ENCODE measurements around the gene DALRD3. TPM values are rescaled to one million over a fixed set of nuclear protein-coding genes. Genes with fewer than 3 reads are reported as not detected.

The DALRD3 gene
- total and polyA plus RNA-seq, 2 donors from 2014 or later: 41.6 to 46.8 TPM

DNA sequence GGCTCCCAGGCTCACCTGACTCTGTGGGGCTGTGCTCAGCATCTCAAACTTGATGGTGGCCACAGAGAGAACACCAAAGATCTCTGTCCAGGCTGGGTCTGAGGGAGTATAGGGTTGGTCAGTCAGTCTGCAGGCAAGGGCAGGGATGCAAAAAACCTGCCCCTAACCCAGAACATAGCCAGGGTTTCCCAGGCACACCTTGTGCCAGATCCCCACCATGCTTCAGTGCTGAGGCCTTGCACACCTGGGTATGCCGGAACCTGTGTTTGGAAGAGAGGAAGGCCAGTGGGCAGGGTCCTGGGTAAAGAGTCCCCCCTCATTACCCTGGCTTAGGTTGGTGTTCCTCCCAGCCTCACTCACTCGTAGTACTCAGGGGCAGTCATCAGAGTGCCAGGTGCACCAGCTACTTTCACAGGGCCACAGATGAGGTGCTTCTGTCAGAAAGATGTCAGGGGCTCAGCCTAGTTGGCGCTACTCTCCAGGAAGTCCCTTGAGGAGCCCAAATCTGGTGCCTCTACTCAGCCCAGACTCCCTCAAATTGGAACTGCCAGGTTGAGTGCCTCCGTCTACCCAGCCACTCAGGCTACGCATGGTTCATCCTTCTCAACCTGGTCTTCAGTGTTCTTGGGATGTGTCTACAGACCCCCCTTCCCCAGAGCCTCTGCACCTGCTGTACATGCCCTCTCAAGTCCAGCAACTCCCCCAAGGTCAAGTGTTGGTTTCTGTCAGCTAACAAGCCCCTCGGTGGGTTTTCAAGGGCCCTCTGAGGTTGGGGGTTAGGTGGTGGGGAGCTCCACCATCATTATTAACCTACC, 1.8 kb downstream of the DALRD3 start:
- TF ChIP-seq, protein P1, sequence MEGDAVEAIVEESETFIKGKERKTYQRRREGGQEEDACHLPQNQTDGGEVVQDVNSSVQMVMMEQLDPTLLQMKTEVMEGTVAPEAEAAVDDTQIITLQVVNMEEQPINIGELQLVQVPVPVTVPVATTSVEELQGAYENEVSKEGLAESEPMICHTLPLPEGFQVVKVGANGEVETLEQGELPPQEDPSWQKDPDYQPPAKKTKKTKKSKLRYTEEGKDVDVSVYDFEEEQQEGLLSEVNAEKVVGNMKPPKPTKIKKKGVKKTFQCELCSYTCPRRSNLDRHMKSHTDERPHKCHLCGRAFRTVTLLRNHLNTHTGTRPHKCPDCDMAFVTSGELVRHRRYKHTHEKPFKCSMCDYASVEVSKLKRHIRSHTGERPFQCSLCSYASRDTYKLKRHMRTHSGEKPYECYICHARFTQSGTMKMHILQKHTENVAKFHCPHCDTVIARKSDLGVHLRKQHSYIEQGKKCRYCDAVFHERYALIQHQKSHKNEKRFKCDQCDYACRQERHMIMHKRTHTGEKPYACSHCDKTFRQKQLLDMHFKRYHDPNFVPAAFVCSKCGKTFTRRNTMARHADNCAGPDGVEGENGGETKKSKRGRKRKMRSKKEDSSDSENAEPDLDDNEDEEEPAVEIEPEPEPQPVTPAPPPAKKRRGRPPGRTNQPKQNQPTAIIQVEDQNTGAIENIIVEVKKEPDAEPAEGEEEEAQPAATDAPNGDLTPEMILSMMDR (IDR thresholded peaks at IDR 0.05; ENCODE audit: borderline replicate concordance, extremely low read depth, insufficient read depth): no peak
- H3K4me1 ChIP-seq (ENCODE audit: control insufficient read depth in 2 of 3, insufficient read depth in 2 of 3, low read depth in 1 of 3, low read length in 3 of 3): peaks cover 0 to 19% (median 7%) of the 10 kb centered on the region in 3 donors
- H3K27me3 ChIP-seq (ENCODE audit: control insufficient read depth, insufficient read depth, low read length): no peaks in the 10 kb centered on the region
- DNase-seq (peak in 1 of 5 donors; percentile 48), FAIRE-seq (no peak)
- peak overlapping the region in 1 of 3 donors; percentile 81 for H3K4me3 ChIP-seq (ENCODE audit: low read length in 3 of 3)
- intact Hi-C loops (cut with DNase I): no loop called here
- H3K27ac ChIP-seq (ENCODE audit: low read depth in 2 of 2, low read length in 2 of 2): no peak overlapping the region
- H3K36me3 ChIP-seq (ENCODE audit: control insufficient read depth in 2 of 3, insufficient read depth in 3 of 3, low read length in 3 of 3): peaks cover 0 to 31% (median 20%) of the 10 kb centered on the region in 3 donors
- H3K9me3 ChIP-seq (ENCODE audit: control insufficient read depth in 2 of 3, insufficient read depth in 1 of 3, low read length in 3 of 3): no peaks in the 10 kb centered on the region
- H3K9ac ChIP-seq (ENCODE audit: low read length in 3 of 3): no peak overlapping the region

DNA sequence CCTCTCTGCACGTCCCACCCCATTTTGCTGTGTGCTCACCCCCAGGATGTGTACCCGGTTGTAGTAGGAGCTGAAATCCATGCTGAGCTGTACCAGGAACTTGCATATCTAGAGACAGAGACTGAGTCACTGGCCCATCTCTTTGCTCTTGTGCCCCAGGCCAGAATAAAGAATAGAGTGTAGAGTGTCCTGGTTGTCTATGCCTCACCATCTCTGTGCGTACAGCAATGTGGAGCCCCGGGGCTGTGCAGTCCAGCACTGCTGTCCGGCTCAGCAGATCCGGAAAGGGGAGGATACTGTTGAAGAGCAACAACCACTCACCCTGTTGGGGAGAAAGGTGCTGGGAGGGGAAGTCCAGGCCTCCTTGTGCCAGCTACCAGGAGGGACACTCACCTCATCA, 2.6 kb downstream of the DALRD3 start:
- H3K27ac ChIP-seq (ENCODE audit: low read depth in 2 of 2, low read length in 2 of 2): no peak overlapping the region
- TF ChIP-seq, protein P1 (IDR thresholded peaks at IDR 0.05; ENCODE audit: borderline replicate concordance, extremely low read depth, insufficient read depth): no peak
- no peaks in the 10 kb centered on the region for H3K9me3 ChIP-seq (ENCODE audit: control insufficient read depth in 2 of 3, insufficient read depth in 1 of 3, low read length in 3 of 3)
- H3K4me3 ChIP-seq (ENCODE audit: low read length in 3 of 3): no peak overlapping the region
- H3K4me1 ChIP-seq (ENCODE audit: control insufficient read depth in 2 of 3, insufficient read depth in 2 of 3, low read depth in 1 of 3, low read length in 3 of 3): peaks cover 0 to 19% (median 7%) of the 10 kb centered on the region in 3 donors
- H3K9ac ChIP-seq (ENCODE audit: low read length in 3 of 3): no peak overlapping the region
- no peak for FAIRE-seq
- DNase-seq: no peak
- H3K27me3 ChIP-seq (ENCODE audit: control insufficient read depth, insufficient read depth, low read length): no peaks in the 10 kb centered on the region
- intact Hi-C loops (cut with DNase I): no loop called here
- H3K36me3 ChIP-seq (ENCODE audit: control insufficient read depth in 2 of 3, insufficient read depth in 3 of 3, low read length in 3 of 3): peaks cover 0 to 31% (median 20%) of the 10 kb centered on the region in 3 donors

DNA sequence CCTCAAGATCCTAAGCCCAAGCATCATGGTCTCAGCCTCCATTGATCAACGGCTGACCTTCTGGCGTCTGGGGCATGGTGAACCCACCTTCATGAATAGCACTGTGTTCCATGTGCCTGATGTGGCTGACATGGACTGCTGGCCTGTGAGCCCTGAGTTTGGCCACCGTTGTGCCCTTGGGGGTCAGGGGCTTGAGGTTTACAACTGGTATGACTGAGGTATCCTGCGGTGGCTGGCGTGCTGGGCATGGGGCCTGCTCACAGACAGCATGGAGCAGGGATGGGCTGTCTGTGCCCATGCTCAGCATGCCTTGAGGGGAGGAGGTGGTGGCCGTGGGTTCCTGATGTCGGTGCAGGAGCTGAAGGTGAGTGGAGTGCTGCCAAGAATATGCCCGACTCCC, 3.3 kb downstream of the DALRD3 start:
- intact Hi-C loops (cut with DNase I): no loop called here
- Histone ChIP-seq H3K9me3 (ENCODE audit: control insufficient read depth in 2 of 3, insufficient read depth in 1 of 3, low read length in 3 of 3) (no peaks in the 10 kb centered on the region), H3K27me3 (ENCODE audit: control insufficient read depth, insufficient read depth, low read length) (no peaks in the 10 kb centered on the region), H3K9ac (ENCODE audit: low read length in 3 of 3) (no peak overlapping the region), H3K4me3 (ENCODE audit: low read length in 3 of 3) (no peak overlapping the region), H3K4me1 (ENCODE audit: control insufficient read depth in 2 of 3, insufficient read depth in 2 of 3, low read depth in 1 of 3, low read length in 3 of 3) (peaks cover 0 to 14% (median 2%) of the 10 kb centered on the region in 3 donors), H3K27ac (ENCODE audit: low read depth in 2 of 2, low read length in 2 of 2) (no peak overlapping the region), H3K36me3 (ENCODE audit: control insufficient read depth in 2 of 3, insufficient read depth in 3 of 3, low read length in 3 of 3) (peaks cover 0 to 31% (median 20%) of the 10 kb centered on the region in 3 donors)
- TF ChIP-seq, protein P1 (IDR thresholded peaks at IDR 0.05; ENCODE audit: borderline replicate concordance, extremely low read depth, insufficient read depth): no peak
- FAIRE-seq (no peak), DNase-seq (no peak)
